Stomach smooth muscle (tissue), 2 donors: Measurements from ENCODE around the gene DZIP1.

Experiments
- H3K27ac ChIP-seq: one replicate; pipeline ENCODE4 v1.7.0; 2013; ENCODE audit warnings: mild to moderate bottlenecking, low read length, inconsistent platforms
- H3K27me3 ChIP-seq, 2 donors: one replicate each; pipeline ENCODE4 v1.7.0; 2013; ENCODE audit warnings: low read length in 2 of 2; ENCODE audit not compliant: insufficient read depth in 2 of 2, control insufficient read depth in 1 of 2
- H3K36me3 ChIP-seq, 2 donors: one replicate each; pipeline ENCODE4 v1.7.0; 2013; ENCODE audit warnings: low read length in 2 of 2; ENCODE audit not compliant: control insufficient read depth in 2 of 2, insufficient read depth in 2 of 2
- H3K4me1 ChIP-seq: one replicate; pipeline ENCODE4 v1.7.0; 2013; ENCODE audit warnings: low read length; ENCODE audit not compliant: control insufficient read depth, insufficient read depth
- H3K4me3 ChIP-seq, 2 donors: one replicate each; pipeline ENCODE4 v1.7.0; 2013; ENCODE audit warnings: low read length in 2 of 2
- H3K9ac ChIP-seq, 2 donors: one replicate each; pipeline ENCODE4 v1.7.0; 2013; ENCODE audit warnings: low read length in 2 of 2, mild to moderate bottlenecking in 1 of 2
- H3K9me3 ChIP-seq, 2 donors: one replicate each; pipeline ENCODE4 v1.7.0; 2013; ENCODE audit warnings: low read length in 2 of 2; ENCODE audit not compliant: control insufficient read depth in 2 of 2
- donor health status: healthy.
- donor health status: Pancreatic carcinoma.

DZIP1 gene

GRCh38 chr13:95552539-95553441 is 91.7 kb downstream of the DZIP1 start, which contains the start of gene CLDN10:
Gene CLDN10 (plus strand): TSS chr13:95552720. CDS start chr13:95552754, 34 bp downstream.
- Histone ChIP-seq H3K4me3 (no peak within 1 kb of the TSS), H3K4me1 (no peaks in the 10 kb centered on the region), H3K9me3 (no peaks in the 10 kb centered on the region), H3K36me3 (no peaks in the 10 kb centered on the region), H3K27me3 (peaks cover 30 to 46% of the 10 kb centered on the region in 2 donors), H3K27ac (no peak within 1 kb of the TSS), H3K9ac (no peak within 1 kb of the TSS)

- Histone ChIP-seq H3K4me1 (no peaks in the 10 kb centered on the region), H3K9me3 (no peaks in the 10 kb centered on the region), H3K4me3 (no peak overlapping the region), H3K36me3 (no peaks in the 10 kb centered on the region), H3K27ac (no peak overlapping the region), H3K9ac (no peak overlapping the region), H3K27me3 (peaks cover 30 to 46% of the 10 kb centered on the region in 2 donors)
These were observed 92.3 kb downstream of the DZIP1 start for GRCh38 chr13:95552208-95552538.

DNA sequence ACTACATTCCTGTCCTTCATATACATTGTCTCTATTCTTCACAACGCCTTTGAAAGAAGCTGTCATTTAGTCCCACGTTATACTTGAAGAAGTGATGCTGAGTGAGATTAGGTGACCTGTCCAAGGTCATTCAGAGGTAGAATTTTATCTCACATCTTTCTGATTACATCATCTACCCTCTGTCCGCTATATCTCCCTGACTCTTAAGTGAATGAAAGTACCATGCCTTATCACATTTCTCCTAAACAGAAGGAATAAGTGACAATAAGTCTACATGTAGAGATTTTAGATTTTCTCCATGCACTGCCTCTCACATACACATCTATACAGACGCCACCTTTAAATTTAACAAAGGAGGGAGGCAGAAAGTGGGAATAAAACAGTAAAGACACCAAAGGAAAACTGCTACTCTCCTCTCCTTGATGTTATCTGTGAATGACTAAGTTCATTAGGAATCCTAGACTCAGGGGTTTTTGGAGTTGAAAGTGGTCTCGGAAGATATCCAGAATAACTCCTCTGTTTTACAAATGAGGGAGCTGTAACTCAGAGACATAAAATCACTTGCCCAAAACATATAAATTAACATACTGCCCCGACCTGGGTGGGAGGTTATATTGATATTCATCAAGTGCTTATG is 96.9 kb downstream of the DZIP1 start:
- no peak overlapping the region for H3K9ac ChIP-seq
- H3K27ac ChIP-seq, result no peak overlapping the region
- H3K27me3 ChIP-seq, result peaks cover 14 to 24% of the 10 kb centered on the region in 2 donors
- H3K36me3 ChIP-seq, result no peaks in the 10 kb centered on the region
- no peaks in the 10 kb centered on the region for H3K4me1 ChIP-seq
- H3K4me3 ChIP-seq, result no peak overlapping the region
- H3K9me3 ChIP-seq, result no peaks in the 10 kb centered on the region

DNA sequence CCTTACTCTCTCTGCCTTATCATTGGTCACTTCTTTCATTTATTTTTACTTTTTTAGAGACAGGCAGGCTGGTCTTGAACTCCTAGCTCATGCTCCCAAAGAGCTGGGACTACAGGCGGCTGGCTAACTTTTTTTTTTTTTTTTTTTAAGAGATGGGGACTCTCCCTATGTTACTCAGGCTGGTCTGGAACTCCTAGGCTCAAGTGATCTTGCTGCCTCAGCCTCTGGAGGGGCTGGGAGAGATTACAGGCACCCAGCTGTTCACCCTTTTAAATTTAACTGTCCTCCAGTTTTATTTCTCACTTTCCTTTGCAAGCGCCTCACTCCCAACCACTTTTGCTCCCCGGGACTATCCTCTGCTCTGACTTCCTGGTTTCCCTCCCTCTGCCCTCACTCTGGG is 97.6 kb downstream of the DZIP1 start:
- H3K9me3 ChIP-seq, result no peaks in the 10 kb centered on the region
- no peak overlapping the region for H3K4me3 ChIP-seq
- H3K4me1 ChIP-seq, result no peaks in the 10 kb centered on the region
- no peaks in the 10 kb centered on the region for H3K36me3 ChIP-seq
- H3K27me3 ChIP-seq, result peaks cover 11 to 17% of the 10 kb centered on the region in 2 donors
- H3K9ac ChIP-seq, result no peak overlapping the region
- no peak overlapping the region for H3K27ac ChIP-seq

GRCh38 chr13:95544293-95544692 is 100.2 kb downstream of the DZIP1 start:
- Histone ChIP-seq H3K9me3 (no peaks in the 10 kb centered on the region), H3K9ac (no peak overlapping the region), H3K4me1 (no peaks in the 10 kb centered on the region), H3K4me3 (no peak overlapping the region), H3K27me3 (no peaks in the 10 kb centered on the region), H3K27ac (no peak overlapping the region), H3K36me3 (no peaks in the 10 kb centered on the region)

DNA sequence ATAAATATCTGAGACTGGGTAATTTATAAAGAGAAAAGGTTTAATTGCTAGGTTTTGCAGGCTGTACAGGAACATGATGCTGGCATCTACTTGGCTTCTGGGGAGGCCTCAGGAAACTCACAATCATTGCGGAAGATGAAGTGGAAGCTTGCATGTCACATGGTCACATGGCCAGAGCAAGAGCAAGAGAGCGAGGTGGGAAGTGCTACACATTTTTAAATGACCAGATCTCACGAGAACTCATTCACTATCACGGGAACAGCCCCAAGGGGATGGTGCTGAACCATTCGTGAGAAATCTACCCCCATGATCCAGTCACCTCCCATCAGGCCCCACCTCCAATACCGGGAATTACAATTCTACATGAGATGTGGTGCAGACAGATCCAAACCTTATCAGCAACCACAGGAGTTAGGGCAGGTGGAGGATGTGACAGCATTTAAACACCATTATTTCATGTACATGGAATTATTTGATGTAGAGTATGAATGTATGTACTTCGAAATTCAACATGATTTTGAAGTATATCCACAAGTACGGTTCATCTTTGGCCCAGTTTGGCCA is 102.5 kb downstream of the DZIP1 start:
- Histone ChIP-seq H3K9me3 (no peaks in the 10 kb centered on the region), H3K4me3 (no peak overlapping the region), H3K36me3 (no peaks in the 10 kb centered on the region), H3K27ac (no peak overlapping the region), H3K27me3 (no peaks in the 10 kb centered on the region), H3K4me1 (no peaks in the 10 kb centered on the region), H3K9ac (no peak overlapping the region)

GRCh38 chr13:95541308-95541707 is 103.2 kb downstream of the DZIP1 start:
- H3K36me3 ChIP-seq, result no peaks in the 10 kb centered on the region
- no peaks in the 10 kb centered on the region for H3K4me1 ChIP-seq
- no peaks in the 10 kb centered on the region for H3K9me3 ChIP-seq
- H3K27ac ChIP-seq, result no peak overlapping the region
- H3K9ac ChIP-seq, result no peak overlapping the region
- no peak overlapping the region for H3K4me3 ChIP-seq
- no peaks in the 10 kb centered on the region for H3K27me3 ChIP-seq

GRCh38 chr13:95540888-95541287 is 103.6 kb downstream of the DZIP1 start:
- Histone ChIP-seq H3K27ac (no peak overlapping the region), H3K4me3 (no peak overlapping the region), H3K9ac (no peak overlapping the region)

DNA sequence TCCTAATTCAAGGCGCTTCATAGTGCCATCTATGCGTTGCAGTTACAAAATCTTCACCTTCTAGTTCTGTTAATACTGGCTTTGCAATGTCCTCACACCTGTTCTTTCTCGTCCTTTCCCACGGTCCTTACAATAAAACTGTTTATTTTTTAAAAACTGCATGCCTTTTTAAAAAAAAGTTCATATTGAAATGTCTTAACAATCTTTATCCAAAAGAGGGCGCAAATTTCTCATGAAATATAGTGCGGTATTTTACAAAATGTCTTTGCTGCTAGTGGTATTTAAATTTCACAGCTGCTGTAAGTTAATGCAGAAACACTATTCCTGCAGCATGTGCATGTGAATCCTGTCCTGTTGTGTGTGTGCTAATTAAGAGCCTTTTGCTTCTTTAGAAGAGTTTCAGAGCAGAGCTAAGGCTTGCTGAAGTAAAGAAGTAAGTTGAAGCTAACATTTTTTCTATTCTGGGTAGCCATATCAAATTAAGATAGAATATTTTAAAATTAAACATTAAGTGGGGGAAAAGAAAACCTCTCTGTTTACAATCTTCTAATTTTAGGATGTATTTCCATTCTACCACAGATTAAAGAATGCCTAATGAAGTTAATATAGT is 107.8 kb downstream of the DZIP1 start:
- Histone ChIP-seq H3K27me3 (no peaks in the 10 kb centered on the region), H3K27ac (no peak overlapping the region), H3K4me1 (no peaks in the 10 kb centered on the region), H3K9me3 (no peaks in the 10 kb centered on the region), H3K4me3 (no peak overlapping the region), H3K9ac (no peak overlapping the region), H3K36me3 (no peaks in the 10 kb centered on the region)

More at GRCh38 chr13:95540888-95541287, 103.6 kb downstream of the DZIP1 start:
- Histone ChIP-seq H3K27me3 (no peaks in the 10 kb centered on the region), H3K36me3 (no peaks in the 10 kb centered on the region), H3K4me1 (no peaks in the 10 kb centered on the region), H3K9me3 (no peaks in the 10 kb centered on the region)

DNA sequence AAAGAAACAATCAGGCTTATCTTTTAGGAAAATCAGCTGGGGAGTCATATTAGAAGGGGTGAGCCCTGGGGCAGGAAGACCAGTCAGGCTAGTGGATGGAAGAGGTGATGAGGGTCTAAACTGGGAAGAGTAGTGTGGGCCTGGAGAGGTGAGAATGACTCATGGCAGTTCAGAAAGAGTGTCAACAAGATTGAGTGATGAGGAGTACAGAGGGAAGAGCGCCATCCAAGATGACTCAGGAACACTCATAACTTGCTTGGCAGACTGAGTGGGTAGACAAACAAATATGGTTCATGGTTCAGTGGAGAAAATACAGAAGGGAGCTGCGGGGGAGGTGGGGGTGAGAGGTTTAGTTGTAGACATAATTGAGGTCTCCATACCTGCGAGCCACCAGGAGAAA is 109.3 kb downstream of the DZIP1 start:
- Histone ChIP-seq H3K9me3 (no peaks in the 10 kb centered on the region), H3K4me3 (no peak overlapping the region), H3K27ac (no peak overlapping the region), H3K36me3 (no peaks in the 10 kb centered on the region), H3K9ac (no peak overlapping the region), H3K27me3 (no peaks in the 10 kb centered on the region), H3K4me1 (no peaks in the 10 kb centered on the region)
